Peyer's patch (tissue), 4 donors: Measurements from ENCODE around the gene RNF222.

Experiments used
- CTCF ChIP-seq, 6 experiments: fragments of 450-650 bp in 4 of 6; fragments of 200-600 bp in 2 of 6; sonication (generic) in 1 of 6; IDR thresholded peaks; one replicate each; pipeline ENCODE4 v1.5.1; 2017 to 2019; ENCODE audit warnings: antibody characterized with exemption in 6 of 6, mild to moderate bottlenecking in 3 of 6, moderate library complexity in 1 of 6
- POLR2A ChIP-seq, 2 donors: fragments of 450-650 bp; IDR thresholded peaks; one replicate each; pipeline ENCODE4 v1.5.1; 2017; ENCODE audit warnings: antibody characterized with exemption in 2 of 2, mild to moderate bottlenecking in 2 of 2, moderate library complexity in 2 of 2

- TF ChIP-seq CTCF (IDR thresholded peaks at IDR 0.05) (no peak), POLR2A (IDR thresholded peaks at IDR 0.05) (no peak)
Measured at GRCh38 chr17:8402921-8403536, 5.4 kb upstream of the RNF222 start.
